NCI-H1417 treated with DMSO at 0.1 percent for 48 hours (cell line): ENCODE measurements around the gene SLC48A1.

ENCODE experiments used
- DNase-seq: peaks from one replicate; lab custom pipeline; 2025; lab: John Stamatoyannopoulos, UW

The SLC48A1 gene

GRCh38 chr12:47777151-47777550 is 4.1 kb downstream of the SLC48A1 start:
- no peak for DNase-seq

GRCh38 chr12:47777741-47778558 is 4.9 kb downstream of the SLC48A1 start:
- DNase-seq: no peak

- no peak for DNase-seq
These were observed 5.8 kb downstream of the SLC48A1 start for GRCh38 chr12:47778881-47779280.

GRCh38 chr12:47779301-47779942 is 6.4 kb downstream of the SLC48A1 start:
- peak; percentile 21 for DNase-seq

GRCh38 chr12:47779943-47780504 is 7.0 kb downstream of the SLC48A1 start:
- DNase-seq: no peak

- DNase-seq: no peak
These were observed 8.7 kb downstream of the SLC48A1 start for GRCh38 chr12:47781479-47782371.

- no peak for DNase-seq
These were observed 9.3 kb downstream of the SLC48A1 start for GRCh38 chr12:47782372-47782770.

- DNase-seq: no peak
These were observed 10.2 kb downstream of the SLC48A1 start for GRCh38 chr12:47783024-47783755.

GRCh38 chr12:47783821-47784819 is 11.1 kb downstream of the SLC48A1 start:
- DNase-seq: no peak

GRCh38 chr12:47785036-47785886 is 12.2 kb downstream of the SLC48A1 start:
- no peak for DNase-seq

- no peak for DNase-seq
These were observed 13.0 kb downstream of the SLC48A1 start for GRCh38 chr12:47785887-47786661.

- DNase-seq: no peak
These were observed 13.7 kb downstream of the SLC48A1 start for GRCh38 chr12:47786662-47787280.

GRCh38 chr12:47787596-47788319 is 14.7 kb downstream of the SLC48A1 start:
- no peak for DNase-seq

- no peak for DNase-seq
These were observed 16.1 kb downstream of the SLC48A1 start for GRCh38 chr12:47789141-47789540.

- no peak for DNase-seq
These were observed 16.9 kb downstream of the SLC48A1 start for GRCh38 chr12:47789712-47790489.

- DNase-seq: no peak
These were observed 17.8 kb downstream of the SLC48A1 start for GRCh38 chr12:47790676-47791350.
